ENCODE data around the gene CPNE2. TPM values are rescaled to one million over a fixed set of nuclear protein-coding genes. Genes with fewer than 3 reads are reported as not detected.
"Not testable (repeated sequence)": the region's sequence is repeated elsewhere in the genome, so short reads cannot be mapped to it uniquely, and the experiment has no call there.

The CPNE2 gene
- total RNA-seq, 1 experiment from 2014 or later: 36.7 TPM

DNA sequence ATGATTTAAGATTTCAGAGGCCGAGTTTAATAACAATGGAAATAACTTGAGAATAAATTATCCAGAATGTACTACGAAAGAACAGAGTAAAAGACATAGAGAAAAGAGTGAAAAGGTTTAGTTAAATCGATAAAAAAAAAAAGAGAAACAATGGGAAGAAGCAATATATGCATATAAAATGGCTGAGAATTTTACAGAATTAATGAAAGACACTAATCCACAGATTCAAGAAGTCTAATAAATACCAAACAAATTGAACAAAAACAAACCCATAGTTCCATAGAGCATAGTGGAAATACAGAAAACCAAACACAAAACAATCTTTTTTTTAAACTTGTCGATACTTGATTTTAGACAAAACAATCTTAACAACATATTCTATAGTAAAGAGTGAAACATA, 91.7 kb downstream of the CPNE2 start:
- no peak for DNase-seq (ENCODE audit: low spot score)
- in situ Hi-C loops (cut with HindIII; ENCODE audit: low sequenced_read_pairs): no loop called here

- DNase-seq (ENCODE audit: low spot score): no peak
- in situ Hi-C loops (cut with HindIII; ENCODE audit: low sequenced_read_pairs): no loop called here
Observed at GRCh38 chr16:57184887-57185445, 92.6 kb downstream of the CPNE2 start.

DNA sequence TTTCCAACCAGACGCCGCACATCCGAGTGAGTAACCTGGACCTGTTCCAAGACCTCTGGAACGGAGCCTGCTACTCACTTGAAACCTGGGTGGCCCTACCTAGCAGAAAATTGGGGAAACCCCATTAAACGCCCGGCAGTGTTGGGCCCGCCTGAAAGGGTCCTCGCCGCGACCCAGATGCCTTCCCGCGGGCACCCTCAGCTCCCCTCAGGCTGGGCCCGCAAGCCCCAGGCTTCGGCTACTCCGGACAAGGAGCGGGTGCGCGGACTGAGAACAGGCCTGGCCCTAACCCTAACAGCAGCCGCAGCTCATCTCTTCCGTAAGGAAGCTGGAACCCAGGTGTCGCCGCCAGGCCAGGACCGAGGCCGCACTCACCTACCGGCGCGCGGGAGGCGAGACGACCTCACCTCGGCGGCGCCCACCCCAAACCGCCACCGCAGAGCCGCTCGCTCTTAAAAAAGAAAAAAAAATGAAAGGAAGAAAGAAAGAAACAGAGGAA, 93.1 kb downstream of the CPNE2 start:
- peak; percentile 52 for DNase-seq (ENCODE audit: low spot score)
- in situ Hi-C loops (cut with HindIII; ENCODE audit: low sequenced_read_pairs): no loop called here

GRCh38 chr16:57185945-57186871, 93.8 kb downstream of the CPNE2 start, which contains the start of the genes PSME3IP1 and RSPRY1:
TSS of gene PSME3IP1 (minus strand) at chr16:57186039. CDS start at chr16:57173854, 12,185 bp downstream.
TSS of gene RSPRY1 (plus strand) at chr16:57186329. CDS start at chr16:57204659, 18,330 bp downstream.
- in situ Hi-C loops (cut with HindIII; ENCODE audit: low sequenced_read_pairs): no loop called here
- peak; percentile 100 for DNase-seq (ENCODE audit: low spot score)

- peak; percentile 29 for DNase-seq (ENCODE audit: low spot score)
Observed at GRCh38 chr16:57186872-57187854, 94.8 kb downstream of the CPNE2 start.

DNA sequence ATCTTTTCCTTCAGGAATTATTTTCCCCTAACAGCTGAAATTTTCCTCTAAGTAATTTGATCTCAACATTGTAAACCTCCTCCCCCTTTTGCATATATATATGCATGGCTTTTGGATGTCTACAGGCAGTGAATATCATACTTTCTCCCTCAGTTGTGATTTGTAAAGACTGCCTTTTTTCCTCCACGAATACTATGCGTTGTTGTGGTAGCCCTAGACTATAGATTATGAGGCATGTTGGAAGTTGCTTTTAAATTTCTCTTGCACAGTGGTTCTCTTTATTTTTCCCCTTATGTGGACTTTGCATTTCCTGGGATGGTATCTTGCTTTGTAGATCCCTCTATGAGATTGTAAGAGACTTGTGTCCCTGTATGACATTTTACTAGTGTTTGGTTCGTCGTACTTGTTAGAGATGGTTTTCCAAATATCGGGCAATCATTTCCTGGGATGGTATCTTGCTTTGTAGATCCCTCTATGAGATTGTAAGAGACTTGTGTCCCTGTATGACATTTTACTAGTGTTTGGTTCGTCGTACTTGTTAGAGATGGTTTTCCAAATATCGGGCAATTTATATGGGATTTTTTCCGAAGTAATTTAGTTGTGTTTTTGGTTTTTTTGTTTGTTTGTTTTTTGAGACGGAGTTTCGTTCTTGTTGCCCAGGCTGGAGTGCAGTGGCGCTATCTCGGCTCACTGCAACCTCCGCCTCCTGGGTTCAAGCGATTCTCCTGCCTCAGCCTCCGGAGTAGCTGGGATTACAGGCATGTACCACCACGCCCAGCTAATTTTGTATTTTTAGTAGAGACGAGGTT, 95.7 kb downstream of the CPNE2 start:
- DNase-seq (ENCODE audit: low spot score); in situ Hi-C loops (cut with HindIII; ENCODE audit: low sequenced_read_pairs): not testable (repeated sequence)

More at GRCh38 chr16:57186872-57187854, 94.8 kb downstream of the CPNE2 start:
- in situ Hi-C loops (cut with HindIII; ENCODE audit: low sequenced_read_pairs): no loop called here

DNA sequence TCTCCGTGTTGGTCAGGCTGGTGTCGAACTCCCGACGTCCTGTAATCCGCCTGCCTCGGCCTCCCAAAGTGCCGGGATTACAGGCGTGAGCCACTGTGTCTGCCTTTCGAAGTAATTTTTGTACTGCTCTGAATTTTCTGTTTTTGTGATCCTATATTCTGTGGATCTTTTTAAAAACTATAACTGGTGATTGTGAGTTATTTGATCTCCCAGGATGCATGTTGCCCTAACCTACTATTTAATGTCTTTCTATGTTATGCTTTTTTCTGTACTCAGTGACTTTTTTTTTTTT, 96.3 kb downstream of the CPNE2 start:
- no peak for DNase-seq (ENCODE audit: low spot score)
- in situ Hi-C loops (cut with HindIII; ENCODE audit: low sequenced_read_pairs): no loop called here

DNA sequence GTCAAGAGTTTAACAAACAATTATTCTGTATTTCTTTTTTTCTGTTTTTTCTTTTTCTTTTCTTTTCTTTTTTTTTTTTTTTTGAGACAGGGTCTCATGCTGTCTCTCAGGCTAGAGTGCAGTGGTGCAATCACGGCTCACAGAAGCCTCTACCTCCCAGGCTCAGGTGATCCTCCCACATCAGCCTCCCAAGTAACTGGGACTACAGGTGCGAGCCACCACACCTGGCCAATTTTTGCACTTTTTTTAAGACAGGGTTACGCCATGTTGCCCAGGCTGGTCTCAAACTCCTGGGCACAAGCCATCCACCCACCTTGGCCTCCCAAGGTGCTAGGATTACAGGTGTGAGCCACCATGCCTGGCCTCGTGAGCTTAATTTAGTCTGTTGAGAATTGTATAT, 97.1 kb downstream of the CPNE2 start:
- in situ Hi-C loops (cut with HindIII; ENCODE audit: low sequenced_read_pairs); DNase-seq (ENCODE audit: low spot score): not testable (repeated sequence)

GRCh38 chr16:57190136-57190535, 97.8 kb downstream of the CPNE2 start:
- no peak for DNase-seq (ENCODE audit: low spot score)
- in situ Hi-C loops (cut with HindIII; ENCODE audit: low sequenced_read_pairs): no loop called here

GRCh38 chr16:57191056-57191571, 98.7 kb downstream of the CPNE2 start:
- in situ Hi-C loops (cut with HindIII; ENCODE audit: low sequenced_read_pairs): no loop called here
- no peak for DNase-seq (ENCODE audit: low spot score)

DNA sequence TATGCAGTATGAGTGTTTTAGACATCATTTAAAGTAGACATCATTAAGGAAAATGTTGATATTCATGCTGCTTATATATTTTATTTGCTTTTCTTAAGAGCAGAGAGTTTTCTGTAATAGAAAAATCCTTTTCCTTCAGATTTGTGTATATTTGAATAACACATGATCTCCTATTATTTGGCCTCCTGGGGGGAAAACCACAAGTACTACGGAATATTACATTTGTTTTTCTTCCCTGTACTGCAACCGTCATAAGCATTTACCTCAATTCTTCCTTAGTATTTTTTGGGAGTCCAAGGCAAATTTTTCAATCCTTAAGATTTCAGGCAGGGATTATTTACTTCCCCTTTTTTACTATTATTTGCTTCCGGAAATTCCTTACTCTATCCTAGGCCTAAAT, 99.8 kb downstream of the CPNE2 start:
- in situ Hi-C loops (cut with HindIII; ENCODE audit: low sequenced_read_pairs): no loop called here
- no peak for DNase-seq (ENCODE audit: low spot score)

DNA sequence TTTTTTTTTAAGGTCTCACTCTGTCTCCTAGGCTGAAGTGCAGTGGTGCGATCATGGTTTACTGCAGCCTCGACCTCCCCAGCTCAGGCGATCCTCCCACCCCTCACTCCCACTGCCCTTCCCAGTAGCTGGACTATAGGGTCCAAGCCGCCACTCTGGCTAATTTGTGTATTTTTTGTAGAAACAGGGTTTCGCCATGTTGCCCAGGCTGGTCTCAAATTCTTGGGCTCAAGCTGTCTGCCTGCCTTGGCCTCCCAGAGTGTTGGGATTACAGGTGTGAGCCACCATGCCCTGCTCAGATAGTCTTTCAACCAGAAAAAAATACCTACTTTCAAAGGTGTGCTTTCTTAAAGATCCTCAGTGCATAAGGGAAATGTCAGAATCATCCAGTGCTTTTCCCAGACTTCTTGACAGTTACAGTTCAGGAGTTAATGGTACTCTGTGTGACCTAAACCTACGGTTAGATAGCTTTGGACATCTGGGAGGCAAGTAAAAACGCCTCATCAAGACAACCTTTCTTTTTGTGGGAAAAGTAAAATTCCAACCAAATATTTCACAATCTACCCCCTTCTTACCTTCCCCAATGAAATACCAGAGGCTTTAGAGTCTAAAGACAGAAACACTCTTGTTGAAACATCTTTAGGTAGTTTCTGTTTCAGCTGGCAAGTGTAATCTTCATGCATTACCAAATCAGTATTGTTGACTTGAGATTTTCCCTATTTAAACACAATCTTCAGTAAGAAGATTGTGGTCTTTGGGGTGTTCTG, 100.5 kb downstream of the CPNE2 start:
- in situ Hi-C loops (cut with HindIII; ENCODE audit: low sequenced_read_pairs): no loop called here
- no peak for DNase-seq (ENCODE audit: low spot score)

- in situ Hi-C loops (cut with HindIII; ENCODE audit: low sequenced_read_pairs): no loop called here
Observed at GRCh38 chr16:57194512-57194911, 102.1 kb downstream of the CPNE2 start.

GRCh38 chr16:57196286-57196685, 103.9 kb downstream of the CPNE2 start:
- in situ Hi-C loops (cut with HindIII; ENCODE audit: low sequenced_read_pairs): no loop called here
- DNase-seq (ENCODE audit: low spot score): peak; percentile 19

More at GRCh38 chr16:57194512-57194911, 102.1 kb downstream of the CPNE2 start:
- no peak for DNase-seq (ENCODE audit: low spot score)

GRCh38 chr16:57196753-57197152, 104.4 kb downstream of the CPNE2 start:
- in situ Hi-C loops (cut with HindIII; ENCODE audit: low sequenced_read_pairs): no loop called here
- DNase-seq (ENCODE audit: low spot score): no peak

Measured in G401 (cell line).